LNCaP clone FGC (cell line): ENCODE measurements around the gene PHYHIPL.

Experiments
- DNase-seq: peaks from one replicate; pipeline ENCODE4 v3.0.0-alpha.2; 2011; ENCODE audit warnings: low read depth
- H3K4me3 ChIP-seq: 2 replicates; pipeline ENCODE4 v1.5.1; 2011; ENCODE audit warnings: mild to moderate bottlenecking, low read depth, low read length, control low read depth
- CTCF ChIP-seq: IDR thresholded peaks from 2 replicates; pipeline ENCODE4 v1.5.1; 2012; ENCODE audit warnings: mild to moderate bottlenecking; ENCODE audit not compliant: control insufficient read depth, insufficient read depth; ENCODE audit errors: extremely low read depth

Gene PHYHIPL

GRCh38 chr10:59180689-59181270 is 4.3 kb downstream of the PHYHIPL start:
- no peak for TF ChIP-seq CTCF
- no peak overlapping the region for H3K4me3 ChIP-seq
- DNase-seq = no peak

GRCh38 chr10:59181668-59182067 is 5.2 kb downstream of the PHYHIPL start:
- peak; percentile 54 for DNase-seq
- no peak overlapping the region for H3K4me3 ChIP-seq
- TF ChIP-seq CTCF = peak; percentile 69

GRCh38 chr10:59190332-59190731 is 13.9 kb downstream of the PHYHIPL start:
- TF ChIP-seq CTCF = no peak
- no peak overlapping the region for H3K4me3 ChIP-seq

GRCh38 chr10:59206204-59206720 is 29.8 kb downstream of the PHYHIPL start:
- TF ChIP-seq CTCF = no peak
- H3K4me3 ChIP-seq = no peak overlapping the region

More at GRCh38 chr10:59190332-59190731, 13.9 kb downstream of the PHYHIPL start:
- no peak for DNase-seq

GRCh38 chr10:59212301-59212798 is 35.9 kb downstream of the PHYHIPL start:
- no peak overlapping the region for H3K4me3 ChIP-seq
- TF ChIP-seq CTCF = no peak
- DNase-seq = no peak

More at GRCh38 chr10:59206204-59206720, 29.8 kb downstream of the PHYHIPL start:
- peak; percentile 21 for DNase-seq

- TF ChIP-seq CTCF = no peak
- no peak for DNase-seq
- H3K4me3 ChIP-seq = no peak overlapping the region
These were observed 37.7 kb downstream of the PHYHIPL start for GRCh38 chr10:59214160-59214559.

- TF ChIP-seq CTCF = no peak
- no peak overlapping the region for H3K4me3 ChIP-seq
- no peak for DNase-seq
These were observed 39.9 kb downstream of the PHYHIPL start for GRCh38 chr10:59216178-59216869.
